Right atrium auricular region (tissue), 2 donors: ENCODE measurements around the gene SMIM44. TPM values are rescaled to one million over a fixed set of nuclear protein-coding genes. Genes with fewer than 3 reads are reported as not detected.

Experiments
- DNase-seq: peaks from one replicate; pipeline ENCODE4 v3.0.0-alpha.2; 2019; ENCODE audit warnings: low spot score
- H3K27ac ChIP-seq, 2 donors: fragments of 200-600 bp; sonication (generic); 1 replicate in 1 of 2; 2 replicates in 1 of 2; pipeline ENCODE4 v1.5.1; 2016 to 2019
- H3K27me3 ChIP-seq, 2 donors: fragments of 200-600 bp; sonication (generic); one replicate each; pipeline versions ENCODE4 v1.5.1 to v1.6.0; 2017 to 2019
- H3K36me3 ChIP-seq: fragments of 200-600 bp; sonication (generic); one replicate; pipeline ENCODE4 v1.5.1; 2016
- H3K4me1 ChIP-seq, 2 donors: fragments of 200-600 bp; sonication (generic); one replicate each; pipeline versions ENCODE4 v1.5.1 to v1.6.0; 2017 to 2019
- H3K4me3 ChIP-seq, 2 donors: fragments of 200-600 bp; sonication (generic); 1 replicate in 1 of 2; 2 replicates in 1 of 2; pipeline ENCODE4 v1.5.1; 2017 to 2019; ENCODE audit warnings: mild to moderate bottlenecking in 1 of 2, moderate library complexity in 1 of 2
- H3K9me3 ChIP-seq, 2 donors: fragments of 200-600 bp; sonication (generic); one replicate each; pipeline ENCODE4 v1.5.1; 2019
- CTCF ChIP-seq, 2 donors: fragments of 200-600 bp; sonication (generic); IDR thresholded peaks; one replicate each; pipeline ENCODE4 v1.5.1; 2019; ENCODE audit warnings: antibody characterized with exemption in 2 of 2
- total RNA-seq, 2 donors: library from RNA; depleted of rRNA; stranded (reverse); fragments of >200 nt; gene quantifications; one replicate each; pipeline ENCODE4 v1.1.0, GENCODE V29; 2016

The SMIM44 gene
- total RNA-seq, 2 donors from 2014 or later = not detected

GRCh38 chr19:3519126-3519525, 35.9 kb upstream of the SMIM44 start:
- TF ChIP-seq CTCF (IDR thresholded peaks at IDR 0.05) = no peak
- Histone ChIP-seq H3K27me3 (no peaks in the 10 kb centered on the region), H3K27ac (no peak overlapping the region), H3K4me3 (no peak overlapping the region), H3K4me1 (peaks cover 0 to 13% of the 10 kb centered on the region in 2 donors), H3K9me3 (no peaks in the 10 kb centered on the region), H3K36me3 (peaks cover 20% of the 10 kb centered on the region)
- DNase-seq = no peak

- Histone ChIP-seq H3K36me3 (peaks cover 16% of the 10 kb centered on the region), H3K4me1 (peaks cover 0 to 13% of the 10 kb centered on the region in 2 donors), H3K9me3 (no peaks in the 10 kb centered on the region), H3K4me3 (no peak overlapping the region), H3K27me3 (no peaks in the 10 kb centered on the region), H3K27ac (no peak overlapping the region)
- DNase-seq = no peak
- no peak for TF ChIP-seq CTCF (IDR thresholded peaks at IDR 0.05)
Measured at GRCh38 chr19:3518659-3519058, 35.4 kb upstream of the SMIM44 start.

- H3K27ac ChIP-seq = no peak overlapping the region
- no peaks in the 10 kb centered on the region for H3K27me3 ChIP-seq
- H3K4me3 ChIP-seq = no peak overlapping the region
- no peak for TF ChIP-seq CTCF (IDR thresholded peaks at IDR 0.05)
- no peaks in the 10 kb centered on the region for H3K9me3 ChIP-seq
- H3K4me1 ChIP-seq = peaks cover 0 to 17% of the 10 kb centered on the region in 2 donors
- no peak for DNase-seq
- H3K36me3 ChIP-seq = peaks cover 12% of the 10 kb centered on the region
Measured at GRCh38 chr19:3518255-3518654, 35.0 kb upstream of the SMIM44 start.

GRCh38 chr19:3517638-3518037, 34.4 kb upstream of the SMIM44 start:
- H3K9me3 ChIP-seq = no peaks in the 10 kb centered on the region
- DNase-seq = no peak
- H3K4me1 ChIP-seq = peaks cover 0 to 23% of the 10 kb centered on the region in 2 donors
- no peak overlapping the region for H3K27ac ChIP-seq
- no peak for TF ChIP-seq CTCF (IDR thresholded peaks at IDR 0.05)
- no peak overlapping the region for H3K4me3 ChIP-seq
- no peaks in the 10 kb centered on the region for H3K27me3 ChIP-seq
- peaks cover 7% of the 10 kb centered on the region for H3K36me3 ChIP-seq

DNA sequence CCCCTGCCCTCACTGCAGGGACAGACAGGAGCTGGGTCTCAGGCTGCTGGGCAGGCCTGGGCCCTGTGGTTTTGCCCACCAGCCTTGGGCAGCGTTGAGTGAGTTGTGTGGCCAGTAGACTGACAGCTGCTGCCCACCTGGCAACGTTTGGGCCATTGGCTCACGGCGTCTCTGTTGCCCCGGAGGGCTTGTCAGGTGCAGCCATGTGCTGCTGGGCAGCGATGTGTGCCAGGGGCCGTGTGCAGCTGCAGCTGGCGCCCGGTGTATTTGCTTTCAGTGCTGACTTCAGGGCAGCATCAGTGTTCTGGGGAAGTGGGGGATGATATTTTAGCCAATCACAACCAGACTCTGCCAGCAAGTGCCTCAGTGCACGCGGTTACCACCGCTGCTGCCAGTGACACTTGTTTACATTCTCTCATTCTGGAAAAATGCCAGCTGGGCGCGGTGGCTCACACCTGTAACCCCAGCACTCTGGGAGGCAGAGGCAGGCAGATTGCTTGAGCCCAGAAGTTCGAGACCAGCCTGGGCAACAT, 33.5 kb upstream of the SMIM44 start:
- Histone ChIP-seq H3K4me3 (no peak overlapping the region), H3K9me3 (no peaks in the 10 kb centered on the region), H3K36me3 (peaks cover 7% of the 10 kb centered on the region), H3K4me1 (peaks cover 0 to 32% of the 10 kb centered on the region in 2 donors), H3K27me3 (no peaks in the 10 kb centered on the region), H3K27ac (no peak overlapping the region)
- DNase-seq = no peak
- TF ChIP-seq CTCF (IDR thresholded peaks at IDR 0.05) = no peak

DNA sequence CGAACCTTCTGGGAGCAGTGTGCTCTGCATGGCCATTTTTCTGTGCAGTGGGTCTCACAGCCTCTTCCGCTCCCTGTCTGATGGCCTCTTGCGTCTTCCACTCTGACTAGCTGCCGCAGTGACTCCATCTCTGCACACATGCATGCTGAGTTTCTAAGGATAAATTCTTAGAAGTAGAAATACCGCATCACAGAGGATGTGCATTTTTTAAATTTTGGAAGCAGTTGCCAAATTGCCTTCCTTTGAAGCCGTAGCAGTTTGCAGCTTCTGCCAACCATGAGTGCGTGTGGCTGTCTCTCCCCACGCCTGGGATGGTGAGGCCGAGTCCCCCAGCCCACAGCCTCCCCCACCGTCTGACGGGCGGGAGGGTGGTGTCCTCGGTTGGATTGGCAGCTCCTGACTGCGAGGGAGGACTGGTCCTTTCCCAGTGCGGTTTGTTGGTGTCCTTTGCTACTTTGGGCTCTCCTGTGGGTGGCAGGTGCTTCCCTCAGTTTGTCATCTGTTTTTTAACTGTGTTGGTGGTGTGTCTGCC, 32.7 kb upstream of the SMIM44 start:
- no peak overlapping the region for H3K4me3 ChIP-seq
- H3K36me3 ChIP-seq = peaks cover 7% of the 10 kb centered on the region
- no peak overlapping the region for H3K27ac ChIP-seq
- H3K27me3 ChIP-seq = no peaks in the 10 kb centered on the region
- H3K4me1 ChIP-seq = peaks cover 0 to 39% of the 10 kb centered on the region in 2 donors
- H3K9me3 ChIP-seq = no peaks in the 10 kb centered on the region
- no peak for TF ChIP-seq CTCF (IDR thresholded peaks at IDR 0.05)
- no peak for DNase-seq
